ENCODE measurements around the gene GCNT1. TPM values are rescaled to one million over a fixed set of nuclear protein-coding genes. Genes with fewer than 3 reads are reported as not detected.
"Not testable (repeated sequence)": the region's sequence is repeated elsewhere in the genome, so short reads cannot be mapped to it uniquely, and the experiment has no call there.

GCNT1 gene
- polyA plus RNA-seq, 2 of the 4 experiments (the other 2 are of a cell fraction) = 1.0 to 2.2 TPM

- TF ChIP-seq HOXB13 (CRISPR knock-in tag; IDR thresholded peaks at IDR 0.05; ENCODE audit: low read depth) (no peak), JUNB (IDR thresholded peaks at IDR 0.05) (no peak)
- TF ChIP-seq, protein P1, sequence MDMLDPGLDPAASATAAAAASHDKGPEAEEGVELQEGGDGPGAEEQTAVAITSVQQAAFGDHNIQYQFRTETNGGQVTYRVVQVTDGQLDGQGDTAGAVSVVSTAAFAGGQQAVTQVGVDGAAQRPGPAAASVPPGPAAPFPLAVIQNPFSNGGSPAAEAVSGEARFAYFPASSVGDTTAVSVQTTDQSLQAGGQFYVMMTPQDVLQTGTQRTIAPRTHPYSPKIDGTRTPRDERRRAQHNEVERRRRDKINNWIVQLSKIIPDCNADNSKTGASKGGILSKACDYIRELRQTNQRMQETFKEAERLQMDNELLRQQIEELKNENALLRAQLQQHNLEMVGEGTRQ (IDR thresholded peaks at IDR 0.05) = no peak
These were observed 15.4 kb downstream of the GCNT1 start (continued) for GRCh38 chr9:76474419-76474818.

- TF ChIP-seq ESRRA (IDR thresholded peaks at IDR 0.05; ENCODE audit: borderline replicate concordance, low read length) = no peak
- TF ChIP-seq SREBF2 (IDR thresholded peaks at IDR 0.05) = no peak
- no peak for TF ChIP-seq PBX3 (IDR thresholded peaks at IDR 0.05)
- no peak for TF ChIP-seq NR3C1 (IDR thresholded peaks at IDR 0.05)
- no peak for TF ChIP-seq RAD21 (conservative IDR thresholded peaks at IDR 0.05 in 1 of 2, IDR thresholded peaks at IDR 0.05 in 1 of 2)
- no peak for TF ChIP-seq REST (IDR thresholded peaks at IDR 0.05)
- no peak for TF ChIP-seq JUNB (IDR thresholded peaks at IDR 0.05)
- no peak for TF ChIP-seq ELK1 (IDR thresholded peaks at IDR 0.05; ENCODE audit: low read depth, low read length)
- no peak for TF ChIP-seq ZC3H11A (IDR thresholded peaks at IDR 0.05)
- ChIA-PET POLR2A (no interaction called here), CTCF (no interaction called here)
- DNase-seq (ENCODE audit: low read depth in 1 of 2, low spot score in 1 of 2) (no peak), FAIRE-seq (no peak), ATAC-seq (no peak)
- Histone ChIP-seq H3K4me2 (no peak overlapping the region), H3K4me1 (no peaks in the 10 kb centered on the region), H3K4me3 (no peak overlapping the region), H3K27ac (no peak overlapping the region), H3K9me3 (no peaks in the 10 kb centered on the region)
- whole genome bisulfite sequencing (ENCODE audit: missing lambda C conversion rate) = 58% methylated on average over 4 of the region's 4 CpGs
These were observed 16.7 kb downstream of the GCNT1 start for GRCh38 chr9:76475686-76476085.

GRCh38 chr9:76477818-76478217, 18.8 kb downstream of the GCNT1 start:
- WGBS (ENCODE audit: missing lambda C conversion rate) = 78% methylated on average over 7 of the region's 7 CpGs
- CTCF ChIA-PET; H3K27ac ChIP-seq; ATAC-seq; POLR2A ChIA-PET; FAIRE-seq; H3K9me3 ChIP-seq; H3K4me2 ChIP-seq; DNase-seq (ENCODE audit: low read depth in 1 of 2, low spot score in 1 of 2); H3K4me1 ChIP-seq; H3K4me3 ChIP-seq: not testable (repeated sequence)
- peak; percentile 76 for TF ChIP-seq MAFK (IDR thresholded peaks at IDR 0.05; ENCODE audit: partially characterized antibody)

GRCh38 chr9:76478226-76478625, 19.2 kb downstream of the GCNT1 start:
- CTCF ChIA-PET = no interaction called here
- POLR2A ChIA-PET = no interaction called here
- Histone ChIP-seq H3K4me3 (no peak overlapping the region), H3K4me2 (no peak overlapping the region), H3K4me1 (no peaks in the 10 kb centered on the region), H3K9me3 (no peaks in the 10 kb centered on the region), H3K27ac (no peak overlapping the region)
- no peak for FAIRE-seq
- no peak for ATAC-seq
- no peak for DNase-seq (ENCODE audit: low read depth in 1 of 2, low spot score in 1 of 2)
- WGBS (ENCODE audit: missing lambda C conversion rate) = 72% methylated on average over 10 of the region's 10 CpGs
- TF ChIP-seq ELK1 (IDR thresholded peaks at IDR 0.05; ENCODE audit: low read depth, low read length) (no peak), FOSB (CRISPR knock-in tag; IDR thresholded peaks at IDR 0.05) (no peak), CEBPB (IDR thresholded peaks at IDR 0.05) (no peak)

GRCh38 chr9:76479337-76479736, 20.4 kb downstream of the GCNT1 start:
- POLR2A ChIA-PET; H3K4me1 ChIP-seq; H3K4me3 ChIP-seq; H3K9me3 ChIP-seq; FAIRE-seq; ATAC-seq; CTCF ChIA-PET; DNase-seq (ENCODE audit: low read depth in 1 of 2, low spot score in 1 of 2); H3K27ac ChIP-seq; H3K4me2 ChIP-seq: not testable (repeated sequence)
- 31% methylated on average over 2 of the region's 2 CpGs for WGBS (ENCODE audit: missing lambda C conversion rate)
